Vagina (tissue), 2 donors: Measurements from ENCODE around the gene B4GALT1.

Experiments
- POLR2A ChIP-seq, 2 donors: fragments of 450-650 bp; IDR thresholded peaks; one replicate each; pipeline ENCODE4 v1.6.1; 2017; ENCODE audit warnings: antibody characterized with exemption in 2 of 2, mild to moderate bottlenecking in 2 of 2, moderate library complexity in 2 of 2
- POLR2AphosphoS5 ChIP-seq, 2 donors: sonication (generic); formaldehyde crosslinking; IDR thresholded peaks; one replicate each; pipeline ENCODE4 v1.9.0; 2017; ENCODE audit warnings: antibody characterized with exemption in 2 of 2, mild to moderate bottlenecking in 2 of 2, low read depth in 1 of 2; ENCODE audit not compliant: insufficient read depth in 1 of 2
- TF ChIP-seq, protein P1 (sequence below), 3 experiments: fragments of 450-650 bp in 2 of 3; fragments of 200-600 bp in 1 of 3; sonication (generic) in 1 of 3; IDR thresholded peaks; one replicate each; pipeline ENCODE4 v1.5.1; 2017 to 2019; ENCODE audit warnings: antibody characterized with exemption in 3 of 3, mild to moderate bottlenecking in 2 of 3, moderate library complexity in 2 of 3

DNA sequence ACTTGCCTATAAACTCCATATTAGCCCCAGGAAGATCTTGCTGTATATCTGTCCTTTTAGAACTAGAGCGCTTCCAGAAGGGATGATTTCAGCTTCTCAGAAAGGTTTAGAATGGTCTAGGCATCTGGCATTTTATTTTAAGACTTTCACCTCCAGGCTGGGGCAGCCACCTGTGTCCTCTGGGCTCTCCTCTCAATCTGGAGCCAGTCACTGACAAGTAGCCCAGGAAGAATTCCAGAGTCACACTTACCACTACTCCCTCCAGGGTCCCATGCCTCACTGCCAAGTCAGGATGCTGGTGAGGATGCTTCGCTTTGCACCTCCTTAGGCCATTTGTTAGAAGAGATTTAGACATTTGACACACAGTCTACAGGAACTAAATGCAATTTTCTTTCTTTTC, 20.8 kb downstream of the B4GALT1 start:
- TF ChIP-seq POLR2AphosphoS5 (IDR thresholded peaks at IDR 0.05; ENCODE audit: insufficient read depth in 1 of 2, low read depth in 1 of 2) (no peak), POLR2A (IDR thresholded peaks at IDR 0.05) (no peak)
- TF ChIP-seq, protein P1, sequence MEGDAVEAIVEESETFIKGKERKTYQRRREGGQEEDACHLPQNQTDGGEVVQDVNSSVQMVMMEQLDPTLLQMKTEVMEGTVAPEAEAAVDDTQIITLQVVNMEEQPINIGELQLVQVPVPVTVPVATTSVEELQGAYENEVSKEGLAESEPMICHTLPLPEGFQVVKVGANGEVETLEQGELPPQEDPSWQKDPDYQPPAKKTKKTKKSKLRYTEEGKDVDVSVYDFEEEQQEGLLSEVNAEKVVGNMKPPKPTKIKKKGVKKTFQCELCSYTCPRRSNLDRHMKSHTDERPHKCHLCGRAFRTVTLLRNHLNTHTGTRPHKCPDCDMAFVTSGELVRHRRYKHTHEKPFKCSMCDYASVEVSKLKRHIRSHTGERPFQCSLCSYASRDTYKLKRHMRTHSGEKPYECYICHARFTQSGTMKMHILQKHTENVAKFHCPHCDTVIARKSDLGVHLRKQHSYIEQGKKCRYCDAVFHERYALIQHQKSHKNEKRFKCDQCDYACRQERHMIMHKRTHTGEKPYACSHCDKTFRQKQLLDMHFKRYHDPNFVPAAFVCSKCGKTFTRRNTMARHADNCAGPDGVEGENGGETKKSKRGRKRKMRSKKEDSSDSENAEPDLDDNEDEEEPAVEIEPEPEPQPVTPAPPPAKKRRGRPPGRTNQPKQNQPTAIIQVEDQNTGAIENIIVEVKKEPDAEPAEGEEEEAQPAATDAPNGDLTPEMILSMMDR (IDR thresholded peaks at IDR 0.05) = no peak
